Tibial nerve (tissue), 4 donors: Measurements from ENCODE around the gene GRIN1. TPM values are rescaled to one million over a fixed set of nuclear protein-coding genes. Genes with fewer than 3 reads are reported as not detected.

Experiments
- DNase-seq, 2 donors: peaks; one replicate each; pipeline ENCODE4 v3.0.0-alpha.2; 2019; ENCODE audit warnings: low spot score in 2 of 2
- H3K27ac ChIP-seq, 4 donors: fragments of 200-600 bp; sonication (generic) in 3 of 4; one replicate each; pipeline ENCODE4 v1.5.1; 2017 to 2019; ENCODE audit warnings: mild to moderate bottlenecking in 1 of 4
- H3K27me3 ChIP-seq, 2 donors: fragments of 200-600 bp; sonication (generic) in 1 of 2; one replicate each; pipeline versions ENCODE4 v1.5.1 to v1.6.0; 2017 to 2019
- H3K36me3 ChIP-seq, 3 donors: fragments of 200-600 bp; sonication (generic); one replicate each; pipeline ENCODE4 v1.5.1; 2018 to 2019
- H3K4me1 ChIP-seq, 4 donors: fragments of 200-600 bp; sonication (generic) in 3 of 4; one replicate each; pipeline ENCODE4 v1.5.1; 2017 to 2019
- H3K4me3 ChIP-seq, 4 donors: fragments of 200-600 bp; sonication (generic) in 3 of 4; one replicate each; pipeline ENCODE4 v1.5.1; 2017 to 2019; ENCODE audit warnings: mild to moderate bottlenecking in 1 of 4, moderate library complexity in 1 of 4
- H3K9me3 ChIP-seq, 4 donors: fragments of 200-600 bp; sonication (generic) in 3 of 4; one replicate each; pipeline ENCODE4 v1.5.1; 2017 to 2019
- EP300 ChIP-seq, 2 donors: sonication (generic); formaldehyde crosslinking; IDR thresholded peaks; one replicate each; pipeline ENCODE4 v1.6.1; 2017; ENCODE audit warnings: antibody characterized with exemption in 2 of 2, mild to moderate bottlenecking in 1 of 2
- POLR2A ChIP-seq, 2 donors: fragments of 450-650 bp; IDR thresholded peaks; one replicate each; pipeline ENCODE4 v1.6.1; 2017; ENCODE audit warnings: antibody characterized with exemption in 2 of 2, mild to moderate bottlenecking in 2 of 2, moderate library complexity in 2 of 2
- WGBS, 2 donors: methylation state at CpG; one replicate each; pipeline ENCODE4 v1.1.5; 2018; 5-methylcytosine and 5-hydroxymethylcytosine counted together
- total RNA-seq, 4 donors: library from RNA; depleted of rRNA; stranded (reverse); fragments of >200 nt; gene quantifications; one replicate each; pipeline ENCODE4 v1.1.0, GENCODE V29; 2016
- TF ChIP-seq, protein P1 (sequence below), 5 experiments: fragments of 200-600 bp in 3 of 5; fragments of 450-650 bp in 2 of 5; sonication (generic) in 3 of 5; IDR thresholded peaks; one replicate each; pipeline ENCODE4 v1.5.1; 2016 to 2019; ENCODE audit warnings: antibody characterized with exemption in 5 of 5, mild to moderate bottlenecking in 3 of 5, moderate library complexity in 2 of 5

The GRIN1 gene
- total RNA-seq, 4 donors from 2014 or later: 0.21 TPM; not detected in 3

DNA sequence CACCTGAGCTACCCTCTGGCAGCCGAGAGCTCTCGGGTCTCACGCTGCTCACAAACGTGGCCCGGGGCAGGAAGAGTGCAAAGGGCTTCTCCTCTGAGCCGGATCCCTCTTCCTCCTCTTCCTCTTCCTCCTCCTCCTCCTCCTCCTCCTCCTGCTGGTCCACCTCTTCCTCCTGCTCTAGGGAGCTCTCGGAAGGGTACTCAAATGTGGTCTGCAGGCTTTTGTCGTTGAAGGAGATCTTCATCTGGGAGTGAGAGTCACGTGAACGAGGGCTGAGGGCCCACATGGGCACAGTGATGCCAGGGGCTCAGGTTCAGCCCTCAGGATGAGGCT is 53.5 kb downstream of the GRIN1 start:
- DNase-seq: no peak
- H3K9me3 ChIP-seq: no peaks in the 10 kb centered on the region
- H3K27ac ChIP-seq: no peak overlapping the region
- H3K4me3 ChIP-seq: no peak overlapping the region
- TF ChIP-seq EP300 (IDR thresholded peaks at IDR 0.05) (no peak), POLR2A (IDR thresholded peaks at IDR 0.05) (no peak)
- TF ChIP-seq, protein P1, sequence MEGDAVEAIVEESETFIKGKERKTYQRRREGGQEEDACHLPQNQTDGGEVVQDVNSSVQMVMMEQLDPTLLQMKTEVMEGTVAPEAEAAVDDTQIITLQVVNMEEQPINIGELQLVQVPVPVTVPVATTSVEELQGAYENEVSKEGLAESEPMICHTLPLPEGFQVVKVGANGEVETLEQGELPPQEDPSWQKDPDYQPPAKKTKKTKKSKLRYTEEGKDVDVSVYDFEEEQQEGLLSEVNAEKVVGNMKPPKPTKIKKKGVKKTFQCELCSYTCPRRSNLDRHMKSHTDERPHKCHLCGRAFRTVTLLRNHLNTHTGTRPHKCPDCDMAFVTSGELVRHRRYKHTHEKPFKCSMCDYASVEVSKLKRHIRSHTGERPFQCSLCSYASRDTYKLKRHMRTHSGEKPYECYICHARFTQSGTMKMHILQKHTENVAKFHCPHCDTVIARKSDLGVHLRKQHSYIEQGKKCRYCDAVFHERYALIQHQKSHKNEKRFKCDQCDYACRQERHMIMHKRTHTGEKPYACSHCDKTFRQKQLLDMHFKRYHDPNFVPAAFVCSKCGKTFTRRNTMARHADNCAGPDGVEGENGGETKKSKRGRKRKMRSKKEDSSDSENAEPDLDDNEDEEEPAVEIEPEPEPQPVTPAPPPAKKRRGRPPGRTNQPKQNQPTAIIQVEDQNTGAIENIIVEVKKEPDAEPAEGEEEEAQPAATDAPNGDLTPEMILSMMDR (IDR thresholded peaks at IDR 0.05): no peak
- peaks cover 0 to 27% (median 7%) of the 10 kb centered on the region in 3 donors for H3K36me3 ChIP-seq
- no peaks in the 10 kb centered on the region for H3K27me3 ChIP-seq
- peaks cover 7 to 64% (median 20%) of the 10 kb centered on the region in 4 donors for H3K4me1 ChIP-seq
- 75 to 79% methylated on average over 10 of the region's 10 CpGs for WGBS, 2 donors

DNA sequence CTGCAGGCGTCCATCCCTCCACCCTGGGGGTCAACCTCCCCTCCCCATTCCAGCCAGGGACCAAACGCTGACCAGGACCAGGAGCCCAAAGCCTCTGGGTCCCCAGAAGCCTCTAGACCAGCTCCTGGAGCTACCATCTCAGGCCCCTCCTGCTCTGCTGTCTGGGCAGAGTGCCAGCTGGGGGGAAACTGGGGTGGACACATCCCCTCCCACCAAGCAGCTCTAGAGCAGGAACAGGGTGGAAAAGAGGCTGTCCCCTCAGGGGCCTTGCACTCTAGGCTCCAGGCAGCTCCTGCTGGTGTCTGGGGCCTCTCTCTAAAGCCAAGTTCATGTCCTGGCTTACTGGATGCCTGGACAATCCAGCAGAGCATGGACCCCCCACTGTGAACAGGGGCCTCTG is 53.9 kb downstream of the GRIN1 start:
- TF ChIP-seq POLR2A (IDR thresholded peaks at IDR 0.05) (no peak), EP300 (IDR thresholded peaks at IDR 0.05) (no peak)
- TF ChIP-seq, protein P1 (IDR thresholded peaks at IDR 0.05): no peak
- no peaks in the 10 kb centered on the region for H3K9me3 ChIP-seq
- no peak overlapping the region for H3K4me3 ChIP-seq
- H3K27ac ChIP-seq: no peak overlapping the region
- 60 to 86% methylated on average over 1 to 2 of the region's 2 CpGs for WGBS, 2 donors
- DNase-seq: no peak
- peaks cover 7 to 64% (median 17%) of the 10 kb centered on the region in 4 donors for H3K4me1 ChIP-seq
- peaks cover 0 to 27% (median 7%) of the 10 kb centered on the region in 3 donors for H3K36me3 ChIP-seq
- H3K27me3 ChIP-seq: no peaks in the 10 kb centered on the region

DNA sequence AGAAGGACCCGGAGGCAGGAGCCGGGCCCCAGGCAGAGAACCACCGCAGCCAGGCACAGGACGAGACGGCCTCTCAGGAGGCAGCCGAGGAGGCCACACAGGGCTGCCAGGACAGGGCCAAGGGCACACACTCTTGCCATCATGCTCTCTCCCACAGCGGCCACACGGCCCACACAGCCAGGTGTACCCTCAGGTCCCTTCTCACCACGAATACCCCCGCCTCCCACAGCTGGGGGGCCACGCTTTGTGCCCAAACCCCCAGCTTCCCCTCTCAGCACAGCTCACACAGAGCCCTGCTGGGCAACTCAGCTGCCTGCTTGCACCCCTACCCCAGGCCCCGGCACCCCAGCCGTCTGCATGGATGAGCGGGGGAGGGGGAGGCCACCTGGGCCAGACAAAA is 54.8 kb downstream of the GRIN1 start:
- Histone ChIP-seq H3K36me3 (peaks cover 0 to 27% (median 7%) of the 10 kb centered on the region in 3 donors), H3K9me3 (no peaks in the 10 kb centered on the region), H3K4me1 (peaks cover 7 to 72% (median 20%) of the 10 kb centered on the region in 4 donors), H3K27ac (no peak overlapping the region), H3K4me3 (no peak overlapping the region), H3K27me3 (no peaks in the 10 kb centered on the region)
- 84 to 86% methylated on average over 11 to 13 of the region's 14 CpGs for WGBS, 2 donors
- TF ChIP-seq EP300 (IDR thresholded peaks at IDR 0.05): no peak
- TF ChIP-seq, protein P1 (IDR thresholded peaks at IDR 0.05): no peak
- TF ChIP-seq POLR2A (IDR thresholded peaks at IDR 0.05): no peak
- no peak for DNase-seq

DNA sequence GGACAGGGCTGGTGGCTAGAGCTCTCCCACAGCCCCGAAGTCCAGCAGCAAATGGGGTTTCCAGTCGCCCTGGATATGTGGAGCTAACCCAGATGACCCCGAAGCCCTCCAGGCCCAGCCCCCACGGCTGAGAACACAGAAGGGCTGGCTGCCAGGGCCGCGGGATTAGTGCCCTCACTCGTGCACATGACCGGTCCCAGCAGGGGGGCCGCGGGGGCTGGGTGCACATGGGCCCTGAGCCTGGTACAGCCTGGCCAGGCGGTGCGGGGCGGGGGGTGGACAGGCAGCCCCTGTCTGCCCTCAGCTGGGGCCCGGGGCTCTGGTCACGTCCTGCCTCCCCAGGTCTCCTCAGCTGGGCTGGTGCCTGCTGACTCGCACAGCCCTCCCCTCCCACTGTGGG is 55.4 kb downstream of the GRIN1 start:
- no peak for TF ChIP-seq POLR2A (IDR thresholded peaks at IDR 0.05)
- no peak for TF ChIP-seq EP300 (IDR thresholded peaks at IDR 0.05)
- TF ChIP-seq, protein P1 (IDR thresholded peaks at IDR 0.05): no peak
- peak overlapping the region in 1 of 4 donors; percentile 0 for H3K27ac ChIP-seq
- DNase-seq: no peak
- no peaks in the 10 kb centered on the region for H3K27me3 ChIP-seq
- H3K9me3 ChIP-seq: no peaks in the 10 kb centered on the region
- WGBS, 2 donors: 47 to 62% methylated on average over 2 to 12 of the region's 16 CpGs
- peaks cover 11 to 74% (median 22%) of the 10 kb centered on the region in 4 donors for H3K4me1 ChIP-seq
- H3K36me3 ChIP-seq: peaks cover 0 to 27% (median 7%) of the 10 kb centered on the region in 3 donors
- no peak overlapping the region for H3K4me3 ChIP-seq

DNA sequence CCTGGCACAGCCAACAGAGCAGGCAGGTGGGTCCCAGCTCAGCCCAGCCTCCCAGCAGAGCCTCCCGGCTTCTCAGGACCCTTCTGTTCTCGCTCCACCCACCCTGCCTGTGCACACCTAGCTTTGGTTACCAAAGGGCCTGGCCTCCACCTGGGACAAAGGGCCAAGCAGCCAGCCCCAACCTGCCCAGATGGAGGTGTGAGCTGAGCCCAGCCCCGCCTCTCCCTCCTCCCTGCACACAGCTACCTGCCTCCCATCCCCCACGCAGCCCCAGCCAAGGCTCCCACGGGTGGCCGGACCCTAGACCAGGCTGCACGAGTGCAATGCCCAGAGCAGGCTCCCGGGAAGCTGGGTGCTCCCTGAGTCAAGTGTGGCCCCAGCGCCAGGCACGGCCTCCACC is 56.0 kb downstream of the GRIN1 start:
- Histone ChIP-seq H3K4me3 (no peak overlapping the region), H3K27ac (peak overlapping the region in 1 of 4 donors; percentile 0), H3K9me3 (no peaks in the 10 kb centered on the region), H3K36me3 (peaks cover 0 to 25% (median 6%) of the 10 kb centered on the region in 3 donors), H3K27me3 (no peaks in the 10 kb centered on the region), H3K4me1 (peaks cover 9 to 74% (median 22%) of the 10 kb centered on the region in 4 donors)
- no peak for TF ChIP-seq EP300 (IDR thresholded peaks at IDR 0.05)
- TF ChIP-seq POLR2A (IDR thresholded peaks at IDR 0.05): no peak
- TF ChIP-seq, protein P1 (IDR thresholded peaks at IDR 0.05): no peak
- WGBS, 2 donors: 85% methylated on average over 4 to 10 of the region's 10 CpGs
- DNase-seq: no peak
